ENCODE results near the gene OR2Y1. TPM values are rescaled to one million over a fixed set of nuclear protein-coding genes. Genes with fewer than 3 reads are reported as not detected.
"Not testable (repeated sequence)": the region's sequence is repeated elsewhere in the genome, so short reads cannot be mapped to it uniquely, and the experiment has no call there.

The OR2Y1 gene
- total and polyA plus RNA-seq, 2 donors (not counting 1 experiment from before 2014, with no cell fraction given) = not detected

DNA sequence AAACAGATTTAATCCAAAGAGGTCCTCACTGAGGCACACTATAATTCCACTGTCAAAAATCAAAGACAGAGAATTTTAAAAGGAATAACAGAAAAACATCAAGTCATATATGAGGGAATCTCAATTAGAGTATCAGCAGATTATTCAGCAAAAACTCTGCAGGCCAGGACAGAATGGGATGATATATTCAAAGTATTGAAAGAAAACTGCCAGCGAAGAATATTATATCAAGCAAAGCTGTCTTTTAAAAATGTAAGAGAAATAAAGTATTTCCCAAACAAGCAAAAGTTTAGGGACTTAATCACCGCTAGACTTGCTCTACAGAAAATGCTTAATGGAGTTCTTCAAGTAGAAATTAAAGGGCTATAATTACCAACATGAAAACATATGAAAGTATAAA, 15.7 kb upstream of the OR2Y1 start:
- no peak for DNase-seq (ENCODE audit: low read depth in 2 of 2)
- H3K79me2 ChIP-seq (ENCODE audit: control insufficient read depth, insufficient read depth, low read length) = no peaks in the 10 kb centered on the region
- H4K20me1 ChIP-seq (ENCODE audit: control insufficient read depth, extremely low read depth, insufficient read depth, low read length) = no peaks in the 10 kb centered on the region
- no peak for TF ChIP-seq EZH2 (IDR thresholded peaks at IDR 0.05; ENCODE audit: low read length, missing control alignments)
- TF ChIP-seq, protein P1, sequence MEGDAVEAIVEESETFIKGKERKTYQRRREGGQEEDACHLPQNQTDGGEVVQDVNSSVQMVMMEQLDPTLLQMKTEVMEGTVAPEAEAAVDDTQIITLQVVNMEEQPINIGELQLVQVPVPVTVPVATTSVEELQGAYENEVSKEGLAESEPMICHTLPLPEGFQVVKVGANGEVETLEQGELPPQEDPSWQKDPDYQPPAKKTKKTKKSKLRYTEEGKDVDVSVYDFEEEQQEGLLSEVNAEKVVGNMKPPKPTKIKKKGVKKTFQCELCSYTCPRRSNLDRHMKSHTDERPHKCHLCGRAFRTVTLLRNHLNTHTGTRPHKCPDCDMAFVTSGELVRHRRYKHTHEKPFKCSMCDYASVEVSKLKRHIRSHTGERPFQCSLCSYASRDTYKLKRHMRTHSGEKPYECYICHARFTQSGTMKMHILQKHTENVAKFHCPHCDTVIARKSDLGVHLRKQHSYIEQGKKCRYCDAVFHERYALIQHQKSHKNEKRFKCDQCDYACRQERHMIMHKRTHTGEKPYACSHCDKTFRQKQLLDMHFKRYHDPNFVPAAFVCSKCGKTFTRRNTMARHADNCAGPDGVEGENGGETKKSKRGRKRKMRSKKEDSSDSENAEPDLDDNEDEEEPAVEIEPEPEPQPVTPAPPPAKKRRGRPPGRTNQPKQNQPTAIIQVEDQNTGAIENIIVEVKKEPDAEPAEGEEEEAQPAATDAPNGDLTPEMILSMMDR (conservative IDR thresholded peaks at IDR 0.05 in 1 of 2, IDR thresholded peaks at IDR 0.05 in 1 of 2; ENCODE audit: low read depth in 1 of 2, low read length in 2 of 2) = no peak
- no peaks in the 10 kb centered on the region for H3K36me3 ChIP-seq (ENCODE audit: control insufficient read depth, insufficient read depth, low read length)
- H3K9me3 ChIP-seq (ENCODE audit: control insufficient read depth, insufficient read depth, low read depth, low read length) = no peaks in the 10 kb centered on the region
- H3K27me3 ChIP-seq (ENCODE audit: control insufficient read depth, insufficient read depth, low read length) = no peaks in the 10 kb centered on the region
- no peak overlapping the region for H2AFZ ChIP-seq (ENCODE audit: low read length)
- no peak overlapping the region for H3K27ac ChIP-seq (ENCODE audit: insufficient read depth, low read length)
- no peak overlapping the region for H3K9ac ChIP-seq (ENCODE audit: insufficient read depth, low read length)
- no peak overlapping the region for H3K4me2 ChIP-seq (ENCODE audit: extremely low read depth, insufficient read depth, low read length)
- no peaks in the 10 kb centered on the region for H3K4me1 ChIP-seq (ENCODE audit: control insufficient read depth, extremely low read depth, insufficient read depth, low read length)
- H3K4me3 ChIP-seq (replicated peaks in 1 of 4; ENCODE audit: control extremely low read depth in 1 of 4, insufficient read depth in 1 of 4, low read depth in 3 of 4, low read length in 4 of 4) = no peak overlapping the region

DNA sequence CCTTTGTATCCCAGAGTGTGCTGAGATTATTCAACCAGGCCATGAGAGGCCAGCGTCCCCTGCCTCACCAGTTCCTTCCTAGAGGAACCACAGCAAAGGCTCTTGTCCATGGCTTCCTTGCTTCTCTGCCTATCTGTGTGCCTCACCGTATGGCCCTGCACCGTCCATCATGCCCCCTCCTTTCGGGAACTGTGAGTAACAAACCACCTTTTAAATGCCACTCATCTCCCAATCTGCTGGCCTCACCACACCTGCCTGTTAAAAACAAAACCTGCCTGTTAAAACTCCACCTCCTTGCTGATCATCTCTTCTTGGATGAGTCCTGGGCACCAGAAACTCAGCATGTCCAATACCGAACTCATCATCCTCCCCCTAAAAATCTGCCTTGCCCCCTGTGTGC, 4.4 kb upstream of the OR2Y1 start:
- H3K4me2 ChIP-seq (ENCODE audit: extremely low read depth, insufficient read depth, low read length) = no peak overlapping the region
- H3K4me3 ChIP-seq (replicated peaks in 1 of 4; ENCODE audit: control extremely low read depth in 1 of 4, insufficient read depth in 1 of 4, low read depth in 3 of 4, low read length in 4 of 4) = no peak overlapping the region
- no peak for DNase-seq (ENCODE audit: low read depth in 2 of 2)
- H2AFZ ChIP-seq (ENCODE audit: low read length) = no peak overlapping the region
- no peaks in the 10 kb centered on the region for H3K9me3 ChIP-seq (ENCODE audit: control insufficient read depth, insufficient read depth, low read depth, low read length)
- H3K27me3 ChIP-seq (ENCODE audit: control insufficient read depth, insufficient read depth, low read length) = no peaks in the 10 kb centered on the region
- no peak overlapping the region for H3K27ac ChIP-seq (ENCODE audit: insufficient read depth, low read length)
- H3K4me1 ChIP-seq (ENCODE audit: control insufficient read depth, extremely low read depth, insufficient read depth, low read length) = no peaks in the 10 kb centered on the region
- H3K79me2 ChIP-seq (ENCODE audit: control insufficient read depth, insufficient read depth, low read length) = no peaks in the 10 kb centered on the region
- TF ChIP-seq, protein P1 (conservative IDR thresholded peaks at IDR 0.05 in 1 of 2, IDR thresholded peaks at IDR 0.05 in 1 of 2; ENCODE audit: low read depth in 1 of 2, low read length in 2 of 2) = no peak
- no peak for TF ChIP-seq EZH2 (IDR thresholded peaks at IDR 0.05; ENCODE audit: low read length, missing control alignments)
- H3K9ac ChIP-seq (ENCODE audit: insufficient read depth, low read length) = no peak overlapping the region
- H4K20me1 ChIP-seq (ENCODE audit: control insufficient read depth, extremely low read depth, insufficient read depth, low read length) = no peaks in the 10 kb centered on the region
- no peaks in the 10 kb centered on the region for H3K36me3 ChIP-seq (ENCODE audit: control insufficient read depth, insufficient read depth, low read length)

DNA sequence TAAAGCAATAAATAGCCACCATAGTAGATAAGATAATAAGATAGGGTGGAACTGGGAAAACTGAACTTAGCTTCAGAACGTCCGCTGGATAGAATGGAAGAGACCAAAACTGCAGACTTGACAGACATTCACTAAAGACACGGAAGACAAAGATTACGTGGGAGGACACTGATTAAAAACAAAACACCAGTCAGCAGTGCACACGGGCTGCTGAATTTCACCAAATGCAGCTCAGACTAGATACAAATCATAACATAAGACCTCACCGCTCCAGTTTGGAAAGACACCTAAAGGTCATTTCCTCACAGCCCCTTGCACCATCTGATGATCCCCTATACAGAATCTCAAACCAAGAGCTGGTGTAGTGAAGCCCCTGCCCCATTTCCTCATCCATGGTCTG, 2.9 kb upstream of the OR2Y1 start:
- no peaks in the 10 kb centered on the region for H4K20me1 ChIP-seq (ENCODE audit: control insufficient read depth, extremely low read depth, insufficient read depth, low read length)
- DNase-seq (ENCODE audit: low read depth in 2 of 2) = no peak
- no peak overlapping the region for H3K9ac ChIP-seq (ENCODE audit: insufficient read depth, low read length)
- H3K4me2 ChIP-seq (ENCODE audit: extremely low read depth, insufficient read depth, low read length) = no peak overlapping the region
- no peak overlapping the region for H3K4me3 ChIP-seq (replicated peaks in 1 of 4; ENCODE audit: control extremely low read depth in 1 of 4, insufficient read depth in 1 of 4, low read depth in 3 of 4, low read length in 4 of 4)
- H3K27me3 ChIP-seq (ENCODE audit: control insufficient read depth, insufficient read depth, low read length) = no peaks in the 10 kb centered on the region
- H3K9me3 ChIP-seq (ENCODE audit: control insufficient read depth, insufficient read depth, low read depth, low read length) = no peaks in the 10 kb centered on the region
- TF ChIP-seq, protein P1 (conservative IDR thresholded peaks at IDR 0.05 in 1 of 2, IDR thresholded peaks at IDR 0.05 in 1 of 2; ENCODE audit: low read depth in 1 of 2, low read length in 2 of 2) = no peak
- no peak for TF ChIP-seq EZH2 (IDR thresholded peaks at IDR 0.05; ENCODE audit: low read length, missing control alignments)
- no peak overlapping the region for H2AFZ ChIP-seq (ENCODE audit: low read length)
- no peaks in the 10 kb centered on the region for H3K4me1 ChIP-seq (ENCODE audit: control insufficient read depth, extremely low read depth, insufficient read depth, low read length)
- H3K79me2 ChIP-seq (ENCODE audit: control insufficient read depth, insufficient read depth, low read length) = no peaks in the 10 kb centered on the region
- H3K36me3 ChIP-seq (ENCODE audit: control insufficient read depth, insufficient read depth, low read length) = no peaks in the 10 kb centered on the region
- no peak overlapping the region for H3K27ac ChIP-seq (ENCODE audit: insufficient read depth, low read length)

DNA sequence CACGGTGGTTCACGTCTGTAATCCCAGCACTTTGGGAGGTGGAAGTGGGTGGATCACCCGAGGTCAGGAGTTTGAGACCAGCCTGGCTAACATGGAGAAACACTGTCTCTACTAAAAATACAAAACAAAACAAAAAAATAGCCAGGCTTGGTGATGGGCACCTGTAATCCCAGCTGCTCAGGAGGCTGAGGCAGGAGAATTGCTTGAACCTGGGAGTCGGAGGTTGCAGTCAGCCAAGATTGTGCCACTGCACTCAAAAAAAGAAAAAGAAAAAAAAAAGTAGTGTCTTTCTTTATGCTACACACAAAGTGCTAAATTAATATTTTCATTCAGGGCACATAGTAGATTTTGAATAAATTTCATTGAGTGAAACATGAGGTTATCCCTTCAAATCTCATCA, 1.1 kb upstream of the OR2Y1 start:
- H3K9ac ChIP-seq (ENCODE audit: insufficient read depth, low read length); H3K4me2 ChIP-seq (ENCODE audit: extremely low read depth, insufficient read depth, low read length); H3K79me2 ChIP-seq (ENCODE audit: control insufficient read depth, insufficient read depth, low read length); H3K36me3 ChIP-seq (ENCODE audit: control insufficient read depth, insufficient read depth, low read length); DNase-seq (ENCODE audit: low read depth in 2 of 2); H3K9me3 ChIP-seq (ENCODE audit: control insufficient read depth, insufficient read depth, low read depth, low read length); H4K20me1 ChIP-seq (ENCODE audit: control insufficient read depth, extremely low read depth, insufficient read depth, low read length); H2AFZ ChIP-seq (ENCODE audit: low read length); H3K27me3 ChIP-seq (ENCODE audit: control insufficient read depth, insufficient read depth, low read length); H3K4me3 ChIP-seq (replicated peaks in 1 of 4; ENCODE audit: control extremely low read depth in 1 of 4, insufficient read depth in 1 of 4, low read depth in 3 of 4, low read length in 4 of 4); H3K27ac ChIP-seq (ENCODE audit: insufficient read depth, low read length); H3K4me1 ChIP-seq (ENCODE audit: control insufficient read depth, extremely low read depth, insufficient read depth, low read length): not testable (repeated sequence)
